ENCODE data around the gene KRTAP10-9.

GRCh38 chr21:44583089-44583799 is 43.6 kb upstream of the KRTAP10-9 start:
- TF ChIP-seq CTCF (IDR thresholded peaks at IDR 0.05), result no peak
- TF ChIP-seq POLR2A (IDR thresholded peaks at IDR 0.05; ENCODE audit: low read depth), result no peak
- no peak for TF ChIP-seq EP300 (IDR thresholded peaks at IDR 0.05)
- no peak for TF ChIP-seq POLR2AphosphoS5 (IDR thresholded peaks at IDR 0.05)
